GM21737 (cell line): ENCODE results near the gene ZBTB8B.
"Not testable (repeated sequence)": the region's sequence is repeated elsewhere in the genome, so short reads cannot be mapped to it uniquely, and the experiment has no call there.

Experiments
- ATAC-seq: cut with Tn5 transposase; IDR thresholded peaks from one replicate; pipeline ENCODE4 v1.9.1; 2021; ENCODE audit warnings: mild to moderate bottlenecking, moderate library complexity; ENCODE audit not compliant: unreplicated experiment

The ZBTB8B gene

DNA sequence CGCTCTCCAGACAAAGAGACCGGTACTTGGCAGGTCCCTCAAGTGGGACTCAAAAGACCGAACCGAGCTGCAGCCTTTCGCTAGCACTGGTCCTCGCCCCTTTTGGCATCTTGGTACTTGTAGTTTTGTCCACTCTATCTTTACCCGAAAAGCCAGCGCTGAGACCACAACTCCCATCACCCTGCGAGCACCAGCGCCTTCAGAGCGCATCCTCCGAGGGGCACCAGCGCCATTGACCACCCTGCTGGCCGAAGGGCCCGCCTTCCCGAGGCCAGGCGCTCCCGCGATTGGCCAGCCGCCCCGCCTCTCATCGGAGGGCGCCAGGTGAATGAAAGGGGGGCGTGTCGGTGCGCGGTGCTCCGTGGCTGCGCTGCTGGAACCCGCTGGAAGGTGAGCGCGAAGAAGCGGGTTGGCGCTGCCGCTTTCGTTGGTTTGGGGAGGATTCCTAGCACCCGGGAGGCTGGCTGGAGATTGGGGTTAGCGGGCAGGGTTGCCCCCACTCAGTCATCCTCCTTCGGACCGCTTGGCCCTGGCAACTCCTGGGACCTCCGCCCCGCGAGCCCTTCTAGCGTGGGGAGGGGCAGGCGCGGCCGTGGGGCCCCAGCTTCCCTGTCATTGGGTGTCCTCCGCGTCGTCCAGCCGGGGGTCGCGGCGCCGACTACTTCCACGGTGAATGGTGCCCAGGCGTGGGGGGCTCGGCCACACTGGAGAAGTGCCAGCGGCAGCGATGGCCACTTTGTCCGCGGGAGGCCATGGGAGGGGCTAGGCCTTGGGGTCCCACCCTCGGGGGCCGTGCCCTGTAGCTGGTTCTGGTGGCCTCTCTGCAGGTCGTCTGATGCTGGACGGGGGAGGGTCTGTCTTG, at the start of gene ZBTB8B:
ZBTB8B (plus strand) TSS at position 357 of the 862 bp plus-strand sequence. CDS start 5,553 bp downstream, outside the sequence.
- ATAC-seq = no peak

DNA sequence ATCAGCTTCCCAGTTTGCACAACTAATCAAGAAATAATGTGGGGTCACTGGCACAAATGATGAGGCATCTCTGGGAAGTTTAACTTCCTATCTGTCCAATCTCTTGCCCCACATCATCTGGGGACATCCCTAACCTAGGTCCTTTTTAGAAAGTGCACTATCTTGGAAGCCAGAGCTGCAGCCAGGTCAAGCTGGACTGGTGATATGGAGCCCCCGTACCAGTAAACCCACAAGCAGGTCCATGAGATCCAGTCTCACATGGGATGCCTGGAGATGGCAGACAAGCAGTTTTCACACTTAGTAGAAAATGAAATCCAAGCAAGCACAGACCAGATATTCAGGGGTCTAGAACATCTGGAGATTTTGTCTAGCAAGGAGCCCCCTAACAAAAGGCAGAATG, 43.1 kb upstream of the ZBTB8B start:
- ATAC-seq = no peak

DNA sequence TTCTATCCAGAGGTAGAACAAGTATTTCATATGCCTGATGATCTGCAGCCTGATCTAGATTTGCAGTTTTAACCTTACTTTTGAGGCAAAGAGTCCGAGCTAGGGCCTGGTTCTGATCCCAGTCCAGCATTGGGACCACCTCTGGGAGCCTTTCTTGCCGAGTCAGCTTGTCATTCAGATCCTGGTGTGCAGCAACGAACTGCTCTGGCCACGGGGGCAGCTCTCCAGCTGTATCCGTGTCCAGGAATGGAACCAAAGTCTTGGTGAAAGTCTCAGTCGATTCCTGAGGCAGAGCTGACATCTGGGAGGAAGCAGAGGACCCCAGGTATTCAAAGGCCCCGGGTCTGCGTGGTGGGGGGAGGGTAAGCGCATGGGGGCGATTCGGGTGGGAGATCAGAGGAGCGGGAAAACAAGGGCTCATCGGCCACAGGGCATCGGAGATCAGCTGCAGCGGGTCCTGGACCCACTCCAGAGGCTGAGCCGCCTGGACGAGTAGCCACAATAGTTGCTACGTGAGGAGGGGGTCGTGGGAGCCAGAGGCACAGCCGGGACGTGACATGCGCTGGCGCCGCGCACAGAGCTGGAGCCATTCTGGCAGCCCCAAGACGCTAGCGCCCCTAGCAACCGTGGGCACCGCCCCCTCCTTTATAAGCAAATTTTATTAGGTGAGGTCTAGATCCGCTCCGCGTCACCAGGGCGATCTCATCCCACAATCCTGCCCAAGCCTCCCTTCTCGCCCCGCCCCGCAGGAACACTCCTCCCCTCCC, 38.2 kb upstream of the ZBTB8B start:
- no peak for ATAC-seq

DNA sequence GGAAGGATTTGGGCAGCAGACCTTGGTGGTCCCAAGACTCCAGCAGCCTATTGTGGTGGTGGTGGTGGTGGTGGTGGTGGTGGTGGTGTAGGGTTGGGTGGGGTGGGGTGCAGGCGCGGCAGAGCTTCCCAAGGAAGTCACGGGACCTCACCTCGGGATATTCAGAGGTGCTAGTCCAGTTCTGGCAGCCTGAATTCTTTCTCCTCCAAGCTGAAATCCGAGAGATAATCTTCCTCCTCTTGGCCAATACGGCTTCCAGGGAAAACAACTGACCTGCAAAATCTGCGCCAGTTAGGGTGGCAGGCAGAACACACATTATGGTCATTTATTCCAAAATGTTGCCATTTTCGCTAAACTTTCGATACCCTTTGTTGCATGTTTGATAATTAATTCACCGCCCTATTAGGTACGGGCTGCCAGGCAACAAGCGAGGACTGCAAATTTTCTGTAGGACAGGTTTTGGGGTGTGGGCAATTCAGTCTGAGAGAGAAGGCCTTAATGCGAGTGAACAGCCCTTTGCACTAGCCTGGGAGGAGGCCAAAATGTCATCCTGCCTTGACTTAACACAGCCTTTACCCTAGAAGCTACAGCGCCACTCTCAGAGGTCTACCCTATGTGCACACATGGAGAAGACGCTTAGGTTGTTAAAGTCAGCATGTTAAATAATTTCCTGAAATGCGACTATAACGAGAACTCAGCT, 37.5 kb upstream of the ZBTB8B start:
- no peak for ATAC-seq

DNA sequence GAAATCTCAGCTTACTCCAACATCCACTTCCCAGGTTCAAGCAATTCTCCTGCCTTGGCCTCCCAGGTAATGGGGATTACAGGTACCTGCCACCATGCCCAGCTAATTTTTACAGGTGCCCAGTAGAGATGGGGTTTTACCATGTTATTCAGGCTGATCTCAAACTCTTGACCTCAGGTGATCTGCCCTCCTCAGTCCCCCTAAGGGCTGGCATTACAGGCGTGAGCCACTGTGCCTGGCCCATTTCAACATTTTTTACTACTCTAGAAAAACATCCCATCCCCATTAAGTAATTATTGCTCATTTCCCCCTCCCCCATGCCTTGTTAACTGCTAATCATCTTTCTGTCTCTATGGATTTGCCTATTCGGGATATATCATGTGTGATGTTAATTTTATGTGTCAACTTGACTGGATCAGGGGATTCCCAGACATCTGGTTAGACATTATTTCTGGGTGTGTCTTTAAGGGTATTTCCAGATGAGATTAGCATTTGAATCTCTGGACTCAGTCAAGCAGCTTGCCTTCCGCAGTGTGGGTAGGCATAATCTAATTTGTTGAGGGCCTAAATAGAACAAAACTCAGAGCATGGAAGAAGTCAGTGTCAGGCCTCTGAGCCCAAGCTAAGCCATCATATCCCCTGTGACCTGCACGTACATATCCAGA, 33.0 kb upstream of the ZBTB8B start:
- ATAC-seq = no peak

DNA sequence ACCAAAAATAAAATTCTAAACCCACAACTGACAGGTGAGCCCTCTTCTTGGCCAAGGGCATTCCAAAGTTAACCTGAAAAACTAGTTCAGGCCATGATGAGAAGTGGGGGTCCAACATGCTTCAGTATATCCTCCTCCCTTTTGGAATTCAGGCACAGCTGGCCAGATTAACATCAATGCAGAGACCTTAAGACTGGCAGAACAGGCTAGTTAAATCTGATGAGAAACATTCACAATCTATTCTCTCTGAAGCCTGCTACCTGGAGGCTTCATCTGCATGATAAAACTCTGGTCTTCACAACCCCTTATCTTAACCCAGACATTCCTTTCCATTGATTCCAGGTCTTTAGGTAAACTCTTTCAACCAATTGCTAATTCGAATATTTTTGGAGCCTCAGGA, 26.7 kb upstream of the ZBTB8B start:
- ATAC-seq = no peak

DNA sequence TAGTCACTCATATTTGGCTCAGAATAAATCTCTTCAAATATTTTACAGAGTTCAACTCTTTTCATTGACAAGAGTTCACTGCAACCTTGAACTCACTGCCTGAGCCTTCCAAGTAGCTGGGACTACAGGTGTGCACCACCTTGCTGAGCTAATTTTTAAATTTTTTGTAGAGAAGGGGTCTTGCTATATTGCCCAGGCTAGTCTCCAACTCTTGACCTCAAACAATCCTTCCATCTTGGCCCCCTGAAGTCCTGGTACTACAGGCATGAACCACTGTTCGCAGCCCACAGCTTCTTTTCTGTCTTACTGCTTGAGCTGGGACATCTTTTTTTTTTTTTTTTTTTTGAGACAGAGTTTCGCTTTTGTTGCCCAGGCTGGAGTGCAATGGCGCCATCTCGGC, 26.1 kb upstream of the ZBTB8B start:
- ATAC-seq = not testable (repeated sequence)

DNA sequence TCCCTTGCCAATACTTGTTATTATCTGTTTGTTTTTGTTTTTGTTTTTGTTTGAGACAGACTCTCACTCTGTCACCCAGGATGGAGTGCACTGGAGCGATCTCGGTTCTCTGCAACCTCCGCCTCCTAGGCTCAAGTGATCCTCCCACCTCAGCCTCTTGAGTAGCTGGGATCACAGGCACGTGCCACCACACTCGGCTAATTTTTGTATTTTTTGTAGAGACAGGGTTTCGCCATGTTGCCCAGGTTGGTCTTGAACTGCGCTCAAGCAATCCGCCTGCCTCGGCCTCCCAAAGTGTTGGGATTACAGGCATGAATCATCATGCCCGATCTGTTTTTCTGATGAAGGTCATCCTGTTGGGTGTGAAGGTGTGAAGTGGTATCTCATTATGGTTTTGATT, 23.4 kb upstream of the ZBTB8B start:
- ATAC-seq = not testable (repeated sequence)

DNA sequence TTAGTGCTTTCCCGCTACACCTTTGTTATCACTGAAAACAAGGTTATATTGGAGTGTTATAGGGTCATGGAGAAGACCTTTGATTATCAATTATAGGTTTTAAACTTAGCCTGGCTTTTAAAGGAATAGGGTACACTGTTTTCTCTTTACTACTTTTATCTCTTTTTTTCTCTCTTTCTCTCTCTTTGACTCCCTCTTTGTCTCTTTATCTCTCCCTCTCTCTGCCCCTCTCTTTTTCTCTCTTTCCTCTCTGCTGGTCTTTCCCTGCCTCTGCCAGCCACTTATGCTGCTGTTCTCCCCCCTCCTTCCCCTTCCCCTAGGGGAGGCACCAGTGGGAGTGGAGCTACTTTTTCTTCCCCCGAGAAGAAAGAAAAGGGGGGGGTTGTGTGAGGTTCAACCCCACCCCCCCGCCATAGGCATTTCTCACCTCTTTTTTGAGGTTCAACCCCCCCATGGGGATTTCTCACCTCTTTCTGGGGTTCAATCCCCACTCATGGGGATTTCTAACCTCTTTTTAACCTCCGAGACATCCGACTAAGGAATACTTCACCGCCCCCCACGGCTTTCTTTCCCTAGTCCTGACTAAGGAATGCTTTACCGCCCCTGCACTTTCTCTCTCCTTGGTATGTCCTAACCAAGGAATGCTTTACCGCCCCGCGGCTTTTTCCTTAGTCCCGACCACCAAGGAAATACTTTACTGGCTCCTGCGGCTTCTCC, 17.2 kb upstream of the ZBTB8B start:
- ATAC-seq = no peak

DNA sequence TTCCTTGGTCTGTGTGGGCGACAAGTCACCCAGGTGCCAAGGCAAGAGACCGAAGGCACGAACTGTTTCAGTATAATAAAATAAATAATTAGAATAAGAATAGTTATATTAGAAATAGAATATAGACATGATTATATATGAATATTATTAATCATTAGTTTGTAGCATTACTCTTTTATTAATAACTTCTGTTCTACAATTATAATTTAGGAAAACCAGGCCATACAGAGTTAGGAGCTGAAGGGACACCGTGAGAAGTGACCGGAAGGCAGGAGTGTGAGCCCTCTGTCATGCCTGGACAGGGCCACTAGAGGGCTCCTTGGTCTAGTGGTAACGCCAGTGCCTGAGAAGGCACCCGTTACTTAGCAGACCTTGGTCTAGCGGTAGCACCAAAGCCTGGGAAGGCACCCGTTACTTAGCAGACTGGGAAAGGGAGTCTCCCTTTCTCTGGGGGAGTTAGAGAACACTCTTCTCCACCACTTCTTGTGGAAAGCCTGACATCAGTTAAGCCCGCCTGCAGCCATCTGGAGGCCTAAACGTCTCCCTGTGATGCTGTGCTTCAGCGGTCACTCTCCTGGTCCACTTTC, 16.6 kb upstream of the ZBTB8B start:
- not testable (repeated sequence) for ATAC-seq

DNA sequence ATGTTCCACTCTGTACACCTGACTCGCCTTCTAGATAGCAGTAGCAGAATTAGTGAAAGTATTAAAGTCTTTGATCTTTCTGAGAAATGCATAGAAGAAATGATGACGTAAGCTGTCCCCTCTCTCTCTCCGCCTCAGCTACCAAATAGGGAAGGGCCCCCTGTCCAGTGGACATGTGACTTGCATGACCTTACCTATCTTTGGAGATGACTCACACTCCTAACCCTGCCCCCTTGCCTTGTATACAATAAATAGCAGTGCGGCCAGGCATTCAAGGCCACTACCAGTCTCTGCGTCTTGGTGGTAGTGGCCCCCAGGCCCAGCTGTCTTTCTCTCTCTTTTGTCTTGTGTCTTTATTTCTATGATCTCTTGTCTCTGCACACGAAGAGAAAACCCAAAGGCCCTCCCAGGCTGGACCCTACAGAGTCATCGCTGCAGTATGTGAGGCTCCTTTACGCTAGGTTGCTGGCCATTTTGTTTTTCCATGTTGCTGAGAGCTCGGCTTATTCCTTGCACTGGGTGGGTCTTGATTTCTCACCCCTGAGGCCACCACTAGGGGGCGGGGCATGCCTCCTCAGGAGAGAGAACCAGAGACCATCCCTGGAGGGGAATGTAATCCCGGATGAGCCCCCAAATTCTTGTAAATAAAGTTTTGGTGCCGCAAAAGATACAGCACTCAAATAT, 16.0 kb upstream of the ZBTB8B start:
- ATAC-seq = no peak

DNA sequence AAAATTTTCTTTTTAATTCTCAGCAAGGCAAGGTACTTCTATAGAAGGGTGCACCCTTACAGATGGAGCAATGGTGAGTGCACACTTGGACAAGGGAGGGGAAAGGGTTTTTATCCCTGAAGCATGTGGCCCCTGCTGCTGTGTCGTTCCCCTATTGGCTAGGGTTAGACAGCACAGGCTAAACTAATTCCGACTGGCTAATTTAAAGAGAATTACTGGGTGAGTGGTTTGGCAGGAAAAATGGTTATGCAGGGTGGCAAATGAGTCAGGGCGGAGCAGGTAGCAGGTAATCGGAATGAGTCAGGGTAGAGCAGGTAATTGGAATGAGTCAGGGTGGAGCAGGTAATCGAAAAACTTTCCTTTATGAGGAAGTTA, 15.4 kb upstream of the ZBTB8B start:
- not testable (repeated sequence) for ATAC-seq

DNA sequence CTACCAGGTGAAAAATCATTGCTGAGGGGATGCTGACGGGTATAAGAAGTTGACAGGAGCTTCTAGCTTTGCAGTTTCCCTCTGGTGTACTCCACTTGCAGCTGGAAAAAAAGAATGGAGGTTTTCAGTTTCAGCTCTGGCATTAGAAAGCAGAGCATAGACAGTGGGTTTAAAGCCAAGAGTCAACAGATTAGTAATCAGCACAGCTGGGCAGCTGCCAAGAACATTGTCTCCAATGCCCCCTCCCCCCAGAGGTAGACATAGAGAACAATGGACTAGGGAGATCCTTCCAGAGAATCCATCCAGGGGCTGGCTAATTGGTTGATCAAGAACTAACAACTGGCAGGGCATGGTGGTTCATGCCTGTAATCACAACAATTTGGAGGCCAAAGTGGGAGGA, 10.1 kb upstream of the ZBTB8B start:
- no peak for ATAC-seq

DNA sequence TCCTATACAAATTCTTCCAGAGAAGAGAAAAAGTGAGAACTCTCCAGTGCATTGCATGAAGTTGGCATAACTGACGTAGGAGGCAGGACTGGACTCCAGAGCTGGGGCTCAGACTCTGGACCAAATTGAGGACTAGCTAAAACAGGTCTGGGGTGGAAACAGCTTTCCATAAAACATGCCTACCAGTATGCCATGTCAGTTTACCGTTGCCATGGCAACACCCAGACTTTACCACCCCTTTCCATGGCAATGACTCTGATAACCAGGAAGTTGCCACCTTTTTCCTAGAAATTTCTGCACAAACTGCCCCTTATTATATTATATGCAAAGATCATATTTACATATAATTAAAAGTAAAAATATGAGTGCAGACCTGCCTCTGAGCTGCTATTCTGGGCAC, 8.9 kb upstream of the ZBTB8B start:
- no peak for ATAC-seq

DNA sequence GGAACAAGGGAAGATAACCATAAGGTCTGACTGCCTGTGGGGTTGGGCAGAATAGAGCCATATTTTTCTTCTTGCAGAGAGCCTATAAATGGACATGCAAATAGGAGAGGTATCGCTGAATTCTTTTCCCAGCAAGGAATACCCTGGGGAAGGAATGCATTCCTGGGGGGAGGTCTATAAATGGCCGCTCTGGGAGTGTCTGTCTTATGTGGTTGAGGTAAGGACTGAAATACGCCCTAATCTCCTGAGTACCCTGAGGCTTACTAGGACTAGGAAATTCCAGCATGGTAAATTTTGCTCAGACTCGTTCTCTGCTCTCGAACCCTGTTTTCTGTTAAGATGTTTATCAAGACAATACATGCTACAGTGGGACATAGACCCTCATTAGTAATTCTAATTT, 6.1 kb upstream of the ZBTB8B start:
- not testable (repeated sequence) for ATAC-seq

DNA sequence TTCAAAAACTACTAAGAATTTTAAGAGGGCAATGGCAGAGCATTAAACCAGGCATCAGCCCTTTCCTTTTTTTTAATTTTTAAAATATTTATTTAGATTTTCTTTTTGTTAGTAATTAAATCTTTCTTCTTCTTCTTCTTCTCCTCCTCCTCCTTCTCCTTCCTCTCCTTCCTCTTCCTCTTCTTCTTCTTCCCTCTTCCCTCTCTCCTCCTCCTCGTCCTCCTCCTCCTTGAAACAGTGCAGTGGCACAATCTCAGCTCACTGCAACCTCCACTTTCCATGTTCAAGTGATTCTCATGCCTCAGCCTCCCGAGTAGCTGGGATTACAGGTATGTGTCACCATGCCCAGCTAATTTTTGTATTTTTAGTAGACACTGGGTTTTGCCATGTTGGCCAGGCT, 1.9 kb upstream of the ZBTB8B start:
- ATAC-seq = not testable (repeated sequence)

DNA sequence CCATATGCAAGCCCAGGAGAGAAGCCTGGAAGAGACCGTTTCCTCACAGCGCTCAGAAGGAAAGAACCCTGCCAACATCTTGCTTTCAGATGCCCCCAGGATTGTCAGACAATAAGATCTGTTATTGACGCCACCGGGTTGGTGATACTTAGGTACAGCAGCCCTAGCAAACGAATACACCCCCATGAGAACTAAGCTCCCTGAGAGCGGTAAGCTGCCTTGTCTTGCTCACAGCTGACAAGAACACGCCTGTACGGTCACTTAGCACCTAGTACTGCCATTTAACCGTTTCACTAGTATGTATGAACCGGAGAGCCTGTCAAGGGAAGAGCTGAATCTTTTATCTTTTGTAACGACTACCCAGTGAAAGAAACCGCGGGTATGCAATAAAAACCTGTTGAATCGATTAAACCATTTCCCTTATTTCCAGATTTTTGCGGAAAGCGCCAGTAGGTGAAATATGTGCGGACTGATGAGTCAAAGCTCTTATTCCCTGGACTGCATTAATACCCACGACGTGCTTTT, 619 bp upstream of the ZBTB8B start:
- no peak for ATAC-seq

DNA sequence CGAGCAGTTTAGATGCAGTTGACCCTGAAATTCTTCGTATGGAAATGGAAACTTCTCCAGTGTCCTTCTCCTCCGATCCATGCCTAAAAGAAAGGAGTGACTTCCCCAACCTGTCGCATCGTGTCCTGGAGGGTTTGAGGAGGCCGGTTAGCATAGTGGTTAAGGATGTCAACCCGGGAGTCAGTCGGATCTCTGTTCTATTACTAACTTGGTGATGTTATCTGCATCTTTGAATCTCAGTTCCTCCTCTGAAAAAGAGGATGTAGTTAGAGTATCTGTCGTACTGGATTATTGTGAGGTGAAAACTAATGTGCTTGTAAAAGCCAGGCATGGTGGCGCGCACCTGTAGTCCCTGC, 684 bp downstream of the ZBTB8B start:
- ATAC-seq = no peak

DNA sequence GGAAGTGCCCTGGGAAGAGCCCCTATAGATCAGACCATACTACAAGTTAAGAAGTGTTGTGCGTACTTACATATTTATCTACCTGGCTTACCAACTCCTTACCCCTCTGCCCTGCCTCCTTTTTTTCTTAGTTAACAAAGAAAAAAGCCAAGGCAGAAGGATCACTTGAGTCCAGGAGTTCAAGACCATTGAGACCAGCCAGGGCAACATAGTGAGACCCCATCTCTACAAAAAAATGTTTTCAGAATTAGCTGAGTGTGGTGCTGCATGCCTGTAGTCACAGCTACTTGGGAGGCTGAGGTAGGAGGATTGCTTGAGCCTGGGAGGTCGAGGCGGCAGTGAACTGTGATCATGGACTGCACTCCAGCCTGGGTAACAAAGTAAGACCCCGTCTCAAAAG, 1.9 kb downstream of the ZBTB8B start:
- no peak for ATAC-seq
